Measurements from ENCODE around the gene DNAAF5. TPM values are rescaled to one million over a fixed set of nuclear protein-coding genes. Genes with fewer than 3 reads are reported as not detected.
"Not testable (repeated sequence)": the region's sequence is repeated elsewhere in the genome, so short reads cannot be mapped to it uniquely, and the experiment has no call there.

Gene DNAAF5
- total and polyA plus RNA-seq, 2 donors = 8.3 to 9.2 TPM

- Histone ChIP-seq H3K4me1 (ENCODE audit: control insufficient read depth in 2 of 2, insufficient read depth in 2 of 2, low read length in 2 of 2) (no peaks in the 10 kb centered on the region), H3K9me3 (ENCODE audit: control insufficient read depth in 2 of 2, insufficient read depth in 1 of 2, low read length in 1 of 2) (peaks cover 0 to under 1% of the 10 kb centered on the region in 2 donors), H3K36me3 (ENCODE audit: control insufficient read depth in 2 of 2, insufficient read depth in 2 of 2, low read length in 1 of 2) (peaks cover 17 to 34% of the 10 kb centered on the region in 2 donors), H3K27ac (ENCODE audit: low read depth in 1 of 2, low read length in 1 of 2) (no peak overlapping the region), H3K4me3 (ENCODE audit: low read length in 2 of 2) (no peak overlapping the region), H3K27me3 (ENCODE audit: control insufficient read depth in 2 of 2, insufficient read depth in 1 of 2, low read length in 1 of 2) (no peaks in the 10 kb centered on the region)
- 97% methylated on average over 46 of the region's 46 CpGs for WGBS
- no peak for DNase-seq (ENCODE audit: low read depth in 6 of 9, low spot score in 9 of 9)
These were observed 13.8 kb downstream of the DNAAF5 start for GRCh38 chr7:739983-740942.

- H3K27me3 ChIP-seq (ENCODE audit: control insufficient read depth in 2 of 2, insufficient read depth in 1 of 2, low read length in 1 of 2) = no peaks in the 10 kb centered on the region
- DNase-seq (ENCODE audit: low read depth in 6 of 9, low spot score in 9 of 9) = no peak
- H3K27ac ChIP-seq (ENCODE audit: low read depth in 1 of 2, low read length in 1 of 2) = no peak overlapping the region
- no peaks in the 10 kb centered on the region for H3K4me1 ChIP-seq (ENCODE audit: control insufficient read depth in 2 of 2, insufficient read depth in 2 of 2, low read length in 2 of 2)
- 99% methylated on average over 17 of the region's 17 CpGs for WGBS
- H3K4me3 ChIP-seq (ENCODE audit: low read length in 2 of 2) = no peak overlapping the region
- H3K36me3 ChIP-seq (ENCODE audit: control insufficient read depth in 2 of 2, insufficient read depth in 2 of 2, low read length in 1 of 2) = peaks cover 19 to 38% of the 10 kb centered on the region in 2 donors
- H3K9me3 ChIP-seq (ENCODE audit: control insufficient read depth in 2 of 2, insufficient read depth in 1 of 2, low read length in 1 of 2) = no peaks in the 10 kb centered on the region
These were observed 14.7 kb downstream of the DNAAF5 start for GRCh38 chr7:741191-741671.

- Histone ChIP-seq H3K36me3 (ENCODE audit: control insufficient read depth in 2 of 2, insufficient read depth in 2 of 2, low read length in 1 of 2) (peaks cover 19 to 42% of the 10 kb centered on the region in 2 donors), H3K9me3 (ENCODE audit: control insufficient read depth in 2 of 2, insufficient read depth in 1 of 2, low read length in 1 of 2) (no peaks in the 10 kb centered on the region), H3K27ac (ENCODE audit: low read depth in 1 of 2, low read length in 1 of 2) (no peak overlapping the region), H3K27me3 (ENCODE audit: control insufficient read depth in 2 of 2, insufficient read depth in 1 of 2, low read length in 1 of 2) (no peaks in the 10 kb centered on the region), H3K4me3 (ENCODE audit: low read length in 2 of 2) (no peak overlapping the region), H3K4me1 (ENCODE audit: control insufficient read depth in 2 of 2, insufficient read depth in 2 of 2, low read length in 2 of 2) (no peaks in the 10 kb centered on the region)
- DNase-seq (ENCODE audit: low read depth in 6 of 9, low spot score in 9 of 9) = no peak
- 91% methylated on average over 15 of the region's 15 CpGs for WGBS
These were observed 15.4 kb downstream of the DNAAF5 start for GRCh38 chr7:741850-742249.

GRCh38 chr7:742791-743190 is 16.3 kb downstream of the DNAAF5 start:
- Histone ChIP-seq H3K4me3 (ENCODE audit: low read length in 2 of 2) (no peak overlapping the region), H3K27ac (ENCODE audit: low read depth in 1 of 2, low read length in 1 of 2) (no peak overlapping the region), H3K36me3 (ENCODE audit: control insufficient read depth in 2 of 2, insufficient read depth in 2 of 2, low read length in 1 of 2) (peaks cover 19 to 44% of the 10 kb centered on the region in 2 donors), H3K4me1 (ENCODE audit: control insufficient read depth in 2 of 2, insufficient read depth in 2 of 2, low read length in 2 of 2) (no peaks in the 10 kb centered on the region), H3K27me3 (ENCODE audit: control insufficient read depth in 2 of 2, insufficient read depth in 1 of 2, low read length in 1 of 2) (no peaks in the 10 kb centered on the region), H3K9me3 (ENCODE audit: control insufficient read depth in 2 of 2, insufficient read depth in 1 of 2, low read length in 1 of 2) (no peaks in the 10 kb centered on the region)
- WGBS = 86% methylated on average over 8 of the region's 8 CpGs
- DNase-seq (ENCODE audit: low read depth in 6 of 9, low spot score in 9 of 9) = no peak

GRCh38 chr7:743341-744127 is 17.0 kb downstream of the DNAAF5 start:
- not testable (repeated sequence) for DNase-seq (ENCODE audit: low read depth in 6 of 9, low spot score in 9 of 9); H3K27ac ChIP-seq (ENCODE audit: low read depth in 1 of 2, low read length in 1 of 2); H3K9me3 ChIP-seq (ENCODE audit: control insufficient read depth in 2 of 2, insufficient read depth in 1 of 2, low read length in 1 of 2); H3K4me3 ChIP-seq (ENCODE audit: low read length in 2 of 2); H3K4me1 ChIP-seq (ENCODE audit: control insufficient read depth in 2 of 2, insufficient read depth in 2 of 2, low read length in 2 of 2); H3K27me3 ChIP-seq (ENCODE audit: control insufficient read depth in 2 of 2, insufficient read depth in 1 of 2, low read length in 1 of 2)
- peaks cover 19 to 44% of the 10 kb centered on the region in 2 donors for H3K36me3 ChIP-seq (ENCODE audit: control insufficient read depth in 2 of 2, insufficient read depth in 2 of 2, low read length in 1 of 2)
- 97% methylated on average over 14 of the region's 14 CpGs for WGBS

GRCh38 chr7:744128-744520 is 17.6 kb downstream of the DNAAF5 start:
- DNase-seq (ENCODE audit: low read depth in 6 of 9, low spot score in 9 of 9); H3K9me3 ChIP-seq (ENCODE audit: control insufficient read depth in 2 of 2, insufficient read depth in 1 of 2, low read length in 1 of 2); H3K27me3 ChIP-seq (ENCODE audit: control insufficient read depth in 2 of 2, insufficient read depth in 1 of 2, low read length in 1 of 2); H3K4me3 ChIP-seq (ENCODE audit: low read length in 2 of 2); H3K27ac ChIP-seq (ENCODE audit: low read depth in 1 of 2, low read length in 1 of 2); H3K4me1 ChIP-seq (ENCODE audit: control insufficient read depth in 2 of 2, insufficient read depth in 2 of 2, low read length in 2 of 2): not testable (repeated sequence)
- WGBS = 94% methylated on average over 5 of the region's 5 CpGs
- H3K36me3 ChIP-seq (ENCODE audit: control insufficient read depth in 2 of 2, insufficient read depth in 2 of 2, low read length in 1 of 2) = peaks cover 21 to 40% of the 10 kb centered on the region in 2 donors

- DNase-seq (ENCODE audit: low read depth in 6 of 9, low spot score in 9 of 9) = no peak
- Histone ChIP-seq H3K9me3 (ENCODE audit: control insufficient read depth in 2 of 2, insufficient read depth in 1 of 2, low read length in 1 of 2) (no peaks in the 10 kb centered on the region), H3K27me3 (ENCODE audit: control insufficient read depth in 2 of 2, insufficient read depth in 1 of 2, low read length in 1 of 2) (no peaks in the 10 kb centered on the region), H3K4me3 (ENCODE audit: low read length in 2 of 2) (no peak overlapping the region), H3K27ac (ENCODE audit: low read depth in 1 of 2, low read length in 1 of 2) (no peak overlapping the region), H3K4me1 (ENCODE audit: control insufficient read depth in 2 of 2, insufficient read depth in 2 of 2, low read length in 2 of 2) (peaks cover 0 to 3% of the 10 kb centered on the region in 2 donors), H3K36me3 (ENCODE audit: control insufficient read depth in 2 of 2, insufficient read depth in 2 of 2, low read length in 1 of 2) (peaks cover 20 to 33% of the 10 kb centered on the region in 2 donors)
- 98% methylated on average over 20 of the region's 20 CpGs for WGBS
These were observed 18.4 kb downstream of the DNAAF5 start for GRCh38 chr7:744854-745430.

- H3K27ac ChIP-seq (ENCODE audit: low read depth in 1 of 2, low read length in 1 of 2) = no peak overlapping the region
- H3K9me3 ChIP-seq (ENCODE audit: control insufficient read depth in 2 of 2, insufficient read depth in 1 of 2, low read length in 1 of 2) = no peaks in the 10 kb centered on the region
- no peaks in the 10 kb centered on the region for H3K27me3 ChIP-seq (ENCODE audit: control insufficient read depth in 2 of 2, insufficient read depth in 1 of 2, low read length in 1 of 2)
- no peak overlapping the region for H3K4me3 ChIP-seq (ENCODE audit: low read length in 2 of 2)
- no peak for DNase-seq (ENCODE audit: low read depth in 6 of 9, low spot score in 9 of 9)
- peaks cover 0 to 3% of the 10 kb centered on the region in 2 donors for H3K4me1 ChIP-seq (ENCODE audit: control insufficient read depth in 2 of 2, insufficient read depth in 2 of 2, low read length in 2 of 2)
- 98% methylated on average over 23 of the region's 23 CpGs for WGBS
- H3K36me3 ChIP-seq (ENCODE audit: control insufficient read depth in 2 of 2, insufficient read depth in 2 of 2, low read length in 1 of 2) = peaks cover 14 to 30% of the 10 kb centered on the region in 2 donors
These were observed 19.1 kb downstream of the DNAAF5 start for GRCh38 chr7:745431-746154.
